ENCODE data around the gene ERCC8.
"Not testable (repeated sequence)": the region's sequence is repeated elsewhere in the genome, so short reads cannot be mapped to it uniquely, and the experiment has no call there.

The ERCC8 gene

GRCh38 chr5:60916646-60917045, 28.2 kb downstream of the ERCC8 start:
- no peak for DNase-seq (ENCODE audit: low read depth)

- no peak for DNase-seq (ENCODE audit: low read depth)
These were observed 41.5 kb downstream of the ERCC8 start for GRCh38 chr5:60903356-60903755.

GRCh38 chr5:60896991-60897390, 47.9 kb downstream of the ERCC8 start:
- DNase-seq (ENCODE audit: low read depth): no peak

GRCh38 chr5:60893521-60893920, 51.3 kb downstream of the ERCC8 start:
- DNase-seq (ENCODE audit: low read depth): no peak

GRCh38 chr5:60891667-60892066, 53.2 kb downstream of the ERCC8 start:
- no peak for DNase-seq (ENCODE audit: low read depth)

GRCh38 chr5:60888359-60889061, 56.4 kb downstream of the ERCC8 start:
- no peak for DNase-seq (ENCODE audit: low read depth)

GRCh38 chr5:60887746-60888145, 57.1 kb downstream of the ERCC8 start:
- DNase-seq (ENCODE audit: low read depth): no peak

GRCh38 chr5:60887096-60887495, 57.8 kb downstream of the ERCC8 start:
- DNase-seq (ENCODE audit: low read depth): no peak

GRCh38 chr5:60886158-60886557, 58.7 kb downstream of the ERCC8 start:
- DNase-seq (ENCODE audit: low read depth): no peak

- DNase-seq (ENCODE audit: low read depth): no peak
These were observed 61.6 kb downstream of the ERCC8 start for GRCh38 chr5:60883229-60883628.

- no peak for DNase-seq (ENCODE audit: low read depth)
These were observed 72.0 kb downstream of the ERCC8 start for GRCh38 chr5:60872892-60873291.

- no peak for DNase-seq (ENCODE audit: low read depth)
These were observed 74.0 kb downstream of the ERCC8 start for GRCh38 chr5:60870857-60871256.

- DNase-seq (ENCODE audit: low read depth): not testable (repeated sequence)
These were observed 84.3 kb downstream of the ERCC8 start for GRCh38 chr5:60860572-60860971.

GRCh38 chr5:60856066-60856465, 88.8 kb downstream of the ERCC8 start:
- peak; percentile 6 for DNase-seq (ENCODE audit: low read depth)

GRCh38 chr5:60852940-60853339, 91.9 kb downstream of the ERCC8 start:
- DNase-seq (ENCODE audit: low read depth): no peak

- no peak for DNase-seq (ENCODE audit: low read depth)
These were observed 92.6 kb downstream of the ERCC8 start for GRCh38 chr5:60852317-60852716.

GRCh38 chr5:60851626-60852025, 93.2 kb downstream of the ERCC8 start:
- DNase-seq (ENCODE audit: low read depth): no peak

- DNase-seq (ENCODE audit: low read depth): no peak
These were observed 98.6 kb downstream of the ERCC8 start for GRCh38 chr5:60846298-60846697.

GRCh38 chr5:60843936-60844905, 100.6 kb downstream of the ERCC8 start, which contains the start of gene ELOVL7:
TSS of gene ELOVL7 (minus strand) at chr5:60844269. CDS start at chr5:60787397, 56,872 bp downstream.
- DNase-seq (ENCODE audit: low read depth): no peak

GRCh38 chr5:60843386-60843935, 101.4 kb downstream of the ERCC8 start:
- DNase-seq (ENCODE audit: low read depth): no peak

- DNase-seq (ENCODE audit: low read depth): no peak
These were observed 101.9 kb downstream of the ERCC8 start for GRCh38 chr5:60842871-60843385.

GRCh38 chr5:60841361-60841760, 103.5 kb downstream of the ERCC8 start:
- no peak for DNase-seq (ENCODE audit: low read depth)

- DNase-seq (ENCODE audit: low read depth): no peak
These were observed 108.7 kb downstream of the ERCC8 start for GRCh38 chr5:60836131-60836530.

All from GM04503 (cell line).